Ovary (tissue), 9 donors: ENCODE measurements around the gene APBB1IP. TPM values are rescaled to one million over a fixed set of nuclear protein-coding genes. Genes with fewer than 3 reads are reported as not detected.
"Not testable (repeated sequence)": the region's sequence is repeated elsewhere in the genome, so short reads cannot be mapped to it uniquely, and the experiment has no call there.

Experiments used
- DNase-seq, 5 donors: peaks; one replicate each; pipeline ENCODE4 v3.0.0-alpha.2; 2019 to 2020
- H3K27ac ChIP-seq, 2 donors: fragments of 200-600 bp; one replicate each; pipeline versions ENCODE4 v1.5.1 to v1.8.0; 2019 to 2022
- H3K27me3 ChIP-seq: fragments of 200-600 bp; one replicate; pipeline ENCODE4 v1.8.0; 2022
- H3K36me3 ChIP-seq: fragments of 200-600 bp; sonication (generic); one replicate; pipeline ENCODE4 v1.5.1; 2019
- H3K4me1 ChIP-seq: one replicate; pipeline ENCODE4 v1.8.1; 2013; ENCODE audit warnings: mild to moderate bottlenecking, moderate library complexity; ENCODE audit not compliant: insufficient read depth
- H3K4me3 ChIP-seq: fragments of 200-600 bp; sonication (generic); one replicate; pipeline ENCODE4 v1.5.1; 2017
- H3K9me3 ChIP-seq, 2 donors: fragments of 200-600 bp in 1 of 2; sonication (generic) in 1 of 2; one replicate each; pipeline versions ENCODE4 v1.5.1 to v1.8.1; 2013 to 2019; ENCODE audit warnings: mild to moderate bottlenecking in 1 of 2, moderate library complexity in 1 of 2
- CTCF ChIP-seq, 3 donors: fragments of 450-650 bp in 2 of 3; fragments of 200-600 bp in 1 of 3; IDR thresholded peaks; one replicate each; pipeline versions ENCODE4 v1.5.1 to v1.8.0; 2016 to 2022; ENCODE audit warnings: antibody characterized with exemption in 3 of 3, mild to moderate bottlenecking in 1 of 3
- EP300 ChIP-seq: sonication (generic); formaldehyde crosslinking; IDR thresholded peaks from one replicate; pipeline ENCODE4 v1.6.1; 2017; ENCODE audit warnings: antibody characterized with exemption
- POLR2A ChIP-seq: fragments of 450-650 bp; IDR thresholded peaks from one replicate; pipeline ENCODE4 v1.6.1; 2017; ENCODE audit warnings: antibody characterized with exemption, mild to moderate bottlenecking, moderate library complexity
- WGBS, 3 donors: extraction: QIAGEN DNeasy Blood & Tissue Kit in 1 of 3; methylation state at CpG; one replicate each; pipeline versions ENCODE4 v1.1.5 to v1.1.7; 2013 to 2017; 5-methylcytosine and 5-hydroxymethylcytosine counted together
- intact Hi-C, 4 donors: fragments of 100-400 bp; cut with DNase I; formaldehyde crosslinking; loops; one replicate each; pipeline versions ENCODE4 v1.11.0 to v1.15.1; 2022 to 2023
- polyA plus RNA-seq, 2 donors: library from polyadenylated mRNA; stranded (reverse); fragments of 200-250 nt in 1 of 2; fragments of 350-450 nt in 1 of 2; fragmentation: Illumina TruSeq in 1 of 2; extraction: RNeasy Lipid Tissue Mini Kit (QIAGEN cat#74804) in 1 of 2; gene quantifications; one replicate each; pipeline ENCODE4 v1.2.3, GENCODE V29; 2013 to 2014
- total RNA-seq, 7 donors: library from RNA; depleted of rRNA in 2 of 7; stranded (reverse); fragments of >200 nt in 2 of 7; fragmentation: NEBNext Ultra II Directional in 3 of 7; extraction: Animal tissue kit (Norgen Biotek cat#: 25700) in 3 of 7; gene quantifications; one replicate each; pipeline versions ENCODE4 v1.1.0 to v1.2.4, GENCODE V29; 2016 to 2023
- donor health status: DM: no; HTN: no; CAD: no; lungs with moderate emphysema.
- donor health status: DM: no; HTN: no; CAD: no.
- donor health status: Bipolar disorder and iron deficiency.
- donor health status: DM: yes; HTN: yes; CAD: no.
- donor health status: DM: no; HTN: no; CAD: no.
- donor health status: DM: yes; HTN: yes; CAD: no.

The APBB1IP gene
- total and polyA plus RNA-seq, 9 donors = 0.64 to 10.2 (median 1.8) TPM

GRCh38 chr10:26457088-26457487 lies 18.9 kb downstream of the APBB1IP start:
- intact Hi-C loops = no loop called here
- Histone ChIP-seq H3K4me1 (no peaks in the 10 kb centered on the region), H3K36me3 (no peaks in the 10 kb centered on the region), H3K27me3 (no peaks in the 10 kb centered on the region), H3K9me3 (no peaks in the 10 kb centered on the region), H3K27ac (no peak overlapping the region), H3K4me3 (no peak overlapping the region)
- TF ChIP-seq CTCF (IDR thresholded peaks at IDR 0.05) (no peak), POLR2A (no peak), EP300 (no peak)
- DNase-seq = no peak
- 83 to 88% (median 88%) methylated on average over 5 of the region's 5 CpGs for WGBS, 3 donors

- Histone ChIP-seq H3K4me1 (no peaks in the 10 kb centered on the region), H3K4me3 (no peak overlapping the region), H3K27me3 (no peaks in the 10 kb centered on the region), H3K9me3 (no peaks in the 10 kb centered on the region), H3K27ac (no peak overlapping the region), H3K36me3 (no peaks in the 10 kb centered on the region)
- intact Hi-C loops = no loop called here
- no peak for DNase-seq
- TF ChIP-seq EP300 (no peak), POLR2A (no peak), CTCF (IDR thresholded peaks at IDR 0.05) (no peak)
- 69 to 85% (median 71%) methylated on average over 2 of the region's 2 CpGs for WGBS, 3 donors
These were observed 22.6 kb downstream of the APBB1IP start for GRCh38 chr10:26460736-26461135.

- DNase-seq = no peak
- Histone ChIP-seq H3K27me3 (no peaks in the 10 kb centered on the region), H3K9me3 (peaks cover 0 to 3% of the 10 kb centered on the region in 2 donors), H3K4me1 (no peaks in the 10 kb centered on the region), H3K4me3 (no peak overlapping the region), H3K36me3 (no peaks in the 10 kb centered on the region), H3K27ac (no peak overlapping the region)
- 92 to 94% (median 93%) methylated on average over 1 of the region's 1 CpG for WGBS, 3 donors
- intact Hi-C loops = no loop called here
- TF ChIP-seq POLR2A = no peak
- TF ChIP-seq CTCF (IDR thresholded peaks at IDR 0.05) = no peak
- no peak for TF ChIP-seq EP300
These were observed 25.8 kb downstream of the APBB1IP start for GRCh38 chr10:26463986-26464385.

GRCh38 chr10:26464632-26465280 lies 26.6 kb downstream of the APBB1IP start:
- Histone ChIP-seq H3K27me3 (no peaks in the 10 kb centered on the region), H3K36me3 (no peaks in the 10 kb centered on the region), H3K4me3 (no peak overlapping the region), H3K27ac (no peak overlapping the region), H3K4me1 (no peaks in the 10 kb centered on the region), H3K9me3 (peaks cover 0 to 3% of the 10 kb centered on the region in 2 donors)
- no peak for DNase-seq
- TF ChIP-seq EP300 (no peak), CTCF (IDR thresholded peaks at IDR 0.05) (no peak), POLR2A (no peak)
- intact Hi-C loops = no loop called here
- 63 to 80% (median 64%) methylated on average over 3 of the region's 3 CpGs for WGBS, 3 donors

GRCh38 chr10:26466531-26466930 lies 28.4 kb downstream of the APBB1IP start:
- H3K4me3 ChIP-seq, H3K36me3 ChIP-seq, H3K4me1 ChIP-seq, H3K9me3 ChIP-seq, DNase-seq, H3K27me3 ChIP-seq, H3K27ac ChIP-seq, intact Hi-C loops: not testable (repeated sequence)
- WGBS, 3 donors = 78 to 79% (median 79%) methylated on average over 6 of the region's 6 CpGs
